Kidney epithelial cell (primary cell): ENCODE data around the gene PRKG1. TPM values are rescaled to one million over a fixed set of nuclear protein-coding genes. Genes with fewer than 3 reads are reported as not detected.

ENCODE experiments used
- DNase-seq: peaks from one replicate; pipeline ENCODE4 v3.0.0-alpha.2; 2010; ENCODE audit warnings: low read depth
- H3K27me3 ChIP-seq: 2 replicates; pipeline ENCODE4 v1.6.0; 2011; ENCODE audit warnings: low read length; ENCODE audit not compliant: control insufficient read depth, insufficient read depth
- H3K36me3 ChIP-seq: 2 replicates; pipeline ENCODE4 v1.5.1; 2011; ENCODE audit warnings: low read length; ENCODE audit not compliant: control insufficient read depth, insufficient read depth
- H3K4me3 ChIP-seq: 2 replicates; pipeline ENCODE4 v1.5.1; 2011; ENCODE audit warnings: low read depth, mild to moderate bottlenecking, control low read depth, low read length
- total RNA-seq: library from RNA; depleted of rRNA; stranded (reverse); fragments of >200 nt; gene quantifications from 2 replicates; pipeline ENCODE4 v1.2.3, GENCODE V29; 2015
- TF ChIP-seq, protein P1 (sequence below): IDR thresholded peaks from 2 replicates; pipeline ENCODE4 v1.5.1; 2011; ENCODE audit warnings: mild to moderate bottlenecking, moderate library complexity, low read length, control low read depth, inconsistent platforms; ENCODE audit not compliant: insufficient read depth, poor library complexity, severe bottlenecking

PRKG1 gene
- total RNA-seq, 1 donor from 2014 or later = 1.3 TPM

DNA sequence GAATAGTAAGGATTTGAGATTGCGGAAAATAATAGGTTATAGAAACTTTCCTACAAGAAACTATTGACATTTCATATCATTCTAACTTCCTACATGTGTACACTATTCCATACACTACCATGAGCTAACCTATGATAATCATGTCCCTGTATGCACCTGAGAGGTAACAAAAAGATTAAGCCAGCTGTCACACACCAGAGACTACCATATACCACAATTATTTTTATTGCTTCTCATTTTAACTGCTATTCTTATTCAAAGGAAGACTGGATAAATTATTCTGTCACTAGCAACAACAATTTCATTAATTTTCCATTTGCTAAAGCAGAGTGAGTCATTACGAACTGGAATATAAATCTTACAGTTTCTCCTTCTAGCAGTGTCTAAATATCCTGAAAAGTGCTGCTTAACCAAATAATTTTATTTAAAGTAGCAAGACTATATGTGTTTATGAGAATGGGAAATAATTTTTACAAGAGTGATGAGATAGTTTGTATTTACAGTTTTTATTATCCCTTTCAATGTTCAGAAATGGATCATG is 1004.2 kb downstream of the PRKG1 start:
- Histone ChIP-seq H3K36me3 (no peaks in the 10 kb centered on the region), H3K4me3 (no peak overlapping the region), H3K27me3 (no peaks in the 10 kb centered on the region)
- DNase-seq = no peak
- TF ChIP-seq, protein P1, sequence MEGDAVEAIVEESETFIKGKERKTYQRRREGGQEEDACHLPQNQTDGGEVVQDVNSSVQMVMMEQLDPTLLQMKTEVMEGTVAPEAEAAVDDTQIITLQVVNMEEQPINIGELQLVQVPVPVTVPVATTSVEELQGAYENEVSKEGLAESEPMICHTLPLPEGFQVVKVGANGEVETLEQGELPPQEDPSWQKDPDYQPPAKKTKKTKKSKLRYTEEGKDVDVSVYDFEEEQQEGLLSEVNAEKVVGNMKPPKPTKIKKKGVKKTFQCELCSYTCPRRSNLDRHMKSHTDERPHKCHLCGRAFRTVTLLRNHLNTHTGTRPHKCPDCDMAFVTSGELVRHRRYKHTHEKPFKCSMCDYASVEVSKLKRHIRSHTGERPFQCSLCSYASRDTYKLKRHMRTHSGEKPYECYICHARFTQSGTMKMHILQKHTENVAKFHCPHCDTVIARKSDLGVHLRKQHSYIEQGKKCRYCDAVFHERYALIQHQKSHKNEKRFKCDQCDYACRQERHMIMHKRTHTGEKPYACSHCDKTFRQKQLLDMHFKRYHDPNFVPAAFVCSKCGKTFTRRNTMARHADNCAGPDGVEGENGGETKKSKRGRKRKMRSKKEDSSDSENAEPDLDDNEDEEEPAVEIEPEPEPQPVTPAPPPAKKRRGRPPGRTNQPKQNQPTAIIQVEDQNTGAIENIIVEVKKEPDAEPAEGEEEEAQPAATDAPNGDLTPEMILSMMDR = no peak

DNA sequence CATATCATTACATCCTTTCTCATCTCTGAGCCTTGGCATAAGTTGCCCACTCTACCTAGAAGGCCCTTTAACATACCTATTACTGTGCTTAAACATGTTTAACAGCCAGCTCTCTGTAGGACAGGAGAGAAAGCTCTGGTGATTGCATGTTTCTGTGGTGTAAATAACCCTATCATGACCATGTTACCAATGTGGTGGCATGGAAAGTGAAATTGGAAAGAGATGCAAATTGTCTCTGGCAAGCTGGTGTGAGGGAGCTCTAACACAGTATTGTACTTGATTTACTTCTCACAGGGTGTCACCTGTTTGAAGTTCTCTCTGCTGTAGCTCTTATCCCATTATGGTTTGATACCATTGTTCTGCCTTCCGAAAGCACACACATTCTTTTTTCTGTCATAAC is 1008.0 kb downstream of the PRKG1 start:
- no peaks in the 10 kb centered on the region for H3K36me3 ChIP-seq
- H3K4me3 ChIP-seq = no peak overlapping the region
- H3K27me3 ChIP-seq = no peaks in the 10 kb centered on the region
- TF ChIP-seq, protein P1 = no peak
- no peak for DNase-seq

DNA sequence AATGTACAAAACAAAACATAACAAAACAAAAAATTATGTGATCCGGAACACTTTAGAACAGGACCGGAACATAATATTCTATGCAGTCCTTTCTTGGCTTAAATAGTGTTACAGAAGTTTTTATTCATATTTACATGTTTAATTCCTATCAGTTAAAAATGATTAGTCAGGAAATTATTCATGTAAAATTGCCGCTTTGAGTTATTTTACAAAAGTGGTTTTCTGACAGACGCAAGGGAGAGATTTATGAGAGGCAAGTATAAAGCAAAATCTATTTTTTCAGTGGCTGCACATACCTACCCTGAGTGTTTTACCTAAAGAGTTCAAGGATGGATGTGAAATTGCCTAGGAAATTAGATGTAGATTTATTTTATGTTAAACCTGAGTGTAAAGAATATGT is 1009.1 kb downstream of the PRKG1 start:
- no peak overlapping the region for H3K4me3 ChIP-seq
- H3K36me3 ChIP-seq = no peaks in the 10 kb centered on the region
- no peaks in the 10 kb centered on the region for H3K27me3 ChIP-seq
- TF ChIP-seq, protein P1 = no peak
- no peak for DNase-seq

DNA sequence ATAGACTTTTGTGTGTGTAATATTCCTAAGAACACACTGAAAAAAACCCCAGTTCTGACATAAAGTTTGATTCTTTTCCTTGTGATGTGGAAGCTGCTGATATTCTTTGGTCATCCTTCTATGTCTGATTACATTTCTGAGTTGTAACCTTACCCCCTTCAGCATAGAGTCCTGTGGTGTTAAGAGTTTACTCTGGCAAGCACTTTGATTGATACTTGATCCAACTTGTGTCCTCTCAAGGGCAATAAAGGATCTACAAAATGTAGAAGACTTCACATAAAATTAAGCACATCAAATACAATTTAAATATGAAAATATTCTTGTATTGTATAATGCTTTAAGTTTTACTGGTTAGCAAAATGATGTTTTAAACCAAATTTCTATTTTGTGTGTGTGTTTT is 1018.1 kb downstream of the PRKG1 start:
- Histone ChIP-seq H3K4me3 (no peak overlapping the region), H3K36me3 (no peaks in the 10 kb centered on the region), H3K27me3 (no peaks in the 10 kb centered on the region)
- TF ChIP-seq, protein P1 = no peak
- DNase-seq = no peak

DNA sequence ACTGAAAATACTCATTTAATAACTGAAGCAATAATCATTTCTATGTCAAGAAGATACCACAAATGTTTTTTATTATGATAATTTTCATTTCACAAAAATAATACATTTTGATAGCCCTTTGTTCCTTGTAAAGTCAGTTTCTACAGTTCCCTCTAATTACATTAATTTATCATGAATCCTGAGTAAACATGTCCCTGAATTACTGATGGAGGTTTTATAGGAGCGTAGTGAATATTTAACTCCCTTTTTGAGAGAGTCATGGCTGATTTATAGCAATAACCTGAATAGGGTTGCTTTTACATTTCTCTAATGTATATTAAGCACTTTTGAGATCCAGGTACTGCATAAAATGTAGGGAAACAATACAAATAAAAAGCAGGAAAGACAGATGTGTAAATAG is 1023.8 kb downstream of the PRKG1 start:
- no peaks in the 10 kb centered on the region for H3K36me3 ChIP-seq
- TF ChIP-seq, protein P1 = no peak
- DNase-seq = no peak
- no peak overlapping the region for H3K4me3 ChIP-seq
- H3K27me3 ChIP-seq = no peaks in the 10 kb centered on the region

DNA sequence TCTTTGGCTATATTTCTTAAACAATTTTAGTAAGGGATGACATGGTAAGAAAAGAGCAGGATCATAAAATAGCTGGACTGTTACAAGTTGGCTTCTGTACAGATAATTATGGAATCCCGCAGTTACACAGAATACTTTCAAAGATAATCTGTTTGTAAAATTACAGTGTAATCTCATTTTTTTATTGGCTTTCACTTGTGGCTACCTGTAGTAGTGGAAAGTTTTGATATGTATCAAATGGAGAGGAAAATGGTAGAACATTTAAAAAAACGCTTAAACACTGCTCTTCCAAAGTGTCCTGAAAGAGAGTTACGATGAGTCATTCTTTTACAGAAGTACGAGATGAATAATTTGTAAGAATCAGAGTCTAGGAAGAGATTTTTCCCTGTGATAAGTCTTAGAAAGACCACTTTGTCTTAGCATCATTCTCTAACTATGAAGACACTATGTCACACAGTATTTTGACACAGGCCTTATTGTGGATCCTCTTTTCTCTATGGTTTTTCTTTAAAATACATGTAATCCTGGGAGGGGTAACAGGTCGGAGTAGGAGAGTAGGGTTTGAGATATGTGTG is 1024.8 kb downstream of the PRKG1 start:
- no peak for DNase-seq
- H3K27me3 ChIP-seq = no peaks in the 10 kb centered on the region
- TF ChIP-seq, protein P1 = no peak
- no peaks in the 10 kb centered on the region for H3K36me3 ChIP-seq
- H3K4me3 ChIP-seq = no peak overlapping the region
